SU-DHL-6 (cell line): ENCODE data around the gene M1AP.

Experiments used
- H2AFZ ChIP-seq: fragments of 200-600 bp; sonication (generic); 2 replicates; pipeline ENCODE4 v1.6.1; 2014; ENCODE audit warnings: low read depth, mild to moderate bottlenecking, moderate library complexity, mixed read lengths, antibody characterized with exemption, low read length; ENCODE audit not compliant: severe bottlenecking
- H3F3A ChIP-seq: fragments of 200-600 bp; shearing (Covaris generic); 2 replicates; pipeline ENCODE4 v1.6.0; 2016; ENCODE audit warnings: antibody characterized with exemption, mild to moderate bottlenecking; ENCODE audit not compliant: insufficient read depth
- H3K27ac ChIP-seq: fragments of 200-600 bp; sonication (generic); 2 replicates; pipeline ENCODE4 v1.5.1; 2016; ENCODE audit warnings: low read depth, mild to moderate bottlenecking, low read length, moderate library complexity, mixed read lengths
- H3K27me3 ChIP-seq: fragments of 200-600 bp; sonication (generic), shearing (Covaris generic); 2 replicates; pipeline ENCODE4 v1.6.0; 2014; ENCODE audit warnings: mild to moderate bottlenecking, low read length
- H3K36me3 ChIP-seq: fragments of 200-600 bp; sonication (generic); 2 replicates; pipeline ENCODE4 v1.6.1; 2014; ENCODE audit warnings: mild to moderate bottlenecking, low read length, mixed read lengths
- H3K4me2 ChIP-seq: fragments of 300-600, 200-600 bp; shearing (Covaris generic), sonication (generic); 2 replicates; pipeline ENCODE4 v1.6.0; 2014; ENCODE audit warnings: low read length, low read depth, mild to moderate bottlenecking; ENCODE audit not compliant: poor library complexity, severe bottlenecking
- H3K4me3 ChIP-seq: fragments of 200-600 bp; sonication (generic); 2 replicates; pipeline ENCODE4 v1.5.1; 2014; ENCODE audit warnings: antibody characterized with exemption, low read length, mild to moderate bottlenecking, mixed read lengths; ENCODE audit not compliant: insufficient read depth, poor library complexity, severe bottlenecking
- H3K79me2 ChIP-seq: fragments of 200-600 bp; sonication (generic); 2 replicates; pipeline ENCODE4 v1.6.1; 2014; ENCODE audit warnings: mild to moderate bottlenecking, low read length, moderate library complexity; ENCODE audit not compliant: insufficient read depth
- H3K9ac ChIP-seq: fragments of 200-600 bp; sonication (generic); 2 replicates; pipeline ENCODE4 v1.7.0; 2014; ENCODE audit warnings: mild to moderate bottlenecking, low read length
- H3K9me2 ChIP-seq: fragments of 200-600 bp; sonication (generic); replicated peaks from 2 replicates; pipeline ENCODE4 v1.6.1; 2014; ENCODE audit warnings: low read length; ENCODE audit not compliant: insufficient read depth
- H3K9me3 ChIP-seq: fragments of 200-600 bp; sonication (generic); 2 replicates; pipeline ENCODE4 v1.6.1; 2014; ENCODE audit warnings: low read length, mixed read lengths; ENCODE audit not compliant: insufficient read depth
- H4K20me1 ChIP-seq: fragments of 200-600 bp; sonication (generic); 2 replicates; pipeline ENCODE4 v1.6.1; 2014; ENCODE audit warnings: low read depth, mild to moderate bottlenecking, antibody characterized with exemption, low read length, moderate library complexity, mixed read lengths
- CTCF ChIP-seq: fragments of 200-600 bp; sonication (generic); IDR thresholded peaks from one replicate; pipeline ENCODE4 v1.5.1; 2017; ENCODE audit warnings: antibody characterized with exemption, mild to moderate bottlenecking, low read length, moderate library complexity; ENCODE audit not compliant: insufficient read depth, poor library complexity, severe bottlenecking
- EZH2phosphoT487 ChIP-seq: fragments of 200-600 bp; sonication (generic), shearing (Covaris generic); conservative IDR thresholded peaks from 2 replicates; pipeline ENCODE4 v1.6.1; 2018; ENCODE audit warnings: mild to moderate bottlenecking, antibody characterized with exemption, low read length, moderate library complexity, mixed read lengths

M1AP gene

GRCh38 chr2:74603282-74604000, 44.7 kb downstream of the M1AP start:
- H3K27me3 ChIP-seq = no peaks in the 10 kb centered on the region
- no peaks in the 10 kb centered on the region for H3K79me2 ChIP-seq
- no peaks in the 10 kb centered on the region for H3F3A ChIP-seq
- H3K36me3 ChIP-seq = no peaks in the 10 kb centered on the region
- no peak overlapping the region for H3K27ac ChIP-seq
- H3K9me2 ChIP-seq = no peaks in the 10 kb centered on the region
- no peak overlapping the region for H3K9ac ChIP-seq
- no peak overlapping the region for H3K4me2 ChIP-seq
- TF ChIP-seq CTCF = no peak
- TF ChIP-seq EZH2phosphoT487 = no peak
- H4K20me1 ChIP-seq = no peaks in the 10 kb centered on the region
- H2AFZ ChIP-seq = no peak overlapping the region
- no peak overlapping the region for H3K4me3 ChIP-seq
- no peaks in the 10 kb centered on the region for H3K9me3 ChIP-seq

GRCh38 chr2:74602586-74603281, 45.4 kb downstream of the M1AP start:
- no peak overlapping the region for H3K4me3 ChIP-seq
- no peak overlapping the region for H3K9ac ChIP-seq
- H3K4me2 ChIP-seq = no peak overlapping the region
- H3K27ac ChIP-seq = no peak overlapping the region
- H4K20me1 ChIP-seq = no peaks in the 10 kb centered on the region
- no peaks in the 10 kb centered on the region for H3K79me2 ChIP-seq
- no peaks in the 10 kb centered on the region for H3K9me3 ChIP-seq
- no peaks in the 10 kb centered on the region for H3F3A ChIP-seq
- no peaks in the 10 kb centered on the region for H3K9me2 ChIP-seq
- H2AFZ ChIP-seq = no peak overlapping the region
- H3K27me3 ChIP-seq = no peaks in the 10 kb centered on the region
- no peaks in the 10 kb centered on the region for H3K36me3 ChIP-seq
- TF ChIP-seq EZH2phosphoT487 = no peak
- TF ChIP-seq CTCF = no peak

- no peak overlapping the region for H2AFZ ChIP-seq
- TF ChIP-seq CTCF (no peak), EZH2phosphoT487 (no peak)
These were observed 48.5 kb downstream of the M1AP start for GRCh38 chr2:74599676-74600075.

More at GRCh38 chr2:74599676-74600075, 48.5 kb downstream of the M1AP start:
- Histone ChIP-seq H3F3A (no peaks in the 10 kb centered on the region), H3K36me3 (no peaks in the 10 kb centered on the region), H3K4me2 (no peak overlapping the region), H3K27me3 (no peaks in the 10 kb centered on the region), H3K9me3 (no peaks in the 10 kb centered on the region), H4K20me1 (no peaks in the 10 kb centered on the region), H3K9me2 (no peaks in the 10 kb centered on the region), H3K79me2 (no peaks in the 10 kb centered on the region), H3K27ac (no peak overlapping the region), H3K9ac (no peak overlapping the region), H3K4me3 (no peak overlapping the region)
